K562 (cell line): ENCODE data around the gene DEPP1.

Source experiments
- CEBPZ ChIP-seq: fragments of 150-350 bp; IDR thresholded peaks from 2 replicates; pipeline ENCODE4 v1.6.1; 2014; ENCODE audit warnings: low read depth, mild to moderate bottlenecking, low read length, borderline replicate concordance
- CREB1 ChIP-seq, 2 experiments: sonication (generic) in 1 of 2; formaldehyde crosslinking in 1 of 2; IDR thresholded peaks; 2 replicates each; pipeline versions ENCODE4 v1.6.1 to v1.8.0; 2012 to 2022; ENCODE audit warnings: inconsistent platforms in 1 of 2, mild to moderate bottlenecking in 1 of 2, missing genetic modification reagents in 1 of 2, moderate library complexity in 1 of 2
- HIVEP1 ChIP-seq: fragments of 250-450 bp; sonication (Bioruptor Pico); IDR thresholded peaks from 2 replicates; pipeline ENCODE4 v1.4.0; 2020; ENCODE audit warnings: mild to moderate bottlenecking
- POLR2AphosphoS5 ChIP-seq: IDR thresholded peaks from 2 replicates; pipeline ENCODE4 v1.6.1; 2011; ENCODE audit warnings: mild to moderate bottlenecking, low read depth, low read length, moderate library complexity; ENCODE audit not compliant: control insufficient read depth, insufficient read depth
- RBM25 ChIP-seq: fragments of 200-400 bp; formaldehyde crosslinking; IDR thresholded peaks from 2 replicates; pipeline ENCODE4 v1.6.1; 2018; ENCODE audit warnings: low read length, low read depth, moderate library complexity; ENCODE audit not compliant: severe bottlenecking
- TCF3 ChIP-seq: sonication (generic); formaldehyde crosslinking; IDR thresholded peaks from 2 replicates; pipeline ENCODE4 v1.4.0; 2020; ENCODE audit warnings: mild to moderate bottlenecking, missing genetic modification reagents
- ZNF3 ChIP-seq: fragments of 250-450 bp; sonication (Bioruptor Pico); IDR thresholded peaks from 2 replicates; pipeline ENCODE4 v1.5.0; 2021; ENCODE audit warnings: mild to moderate bottlenecking, moderate library complexity

- TF ChIP-seq HIVEP1 (CRISPR knock-in tag) (no peak), CREB1 (IDR thresholded peaks at IDR 0.05) (no peak), CREB1 (CRISPR knock-in tag; IDR thresholded peaks at IDR 0.05) (no peak), ZNF3 (CRISPR knock-in tag) (no peak), TCF3 (CRISPR knock-in tag) (no peak), CEBPZ (no peak), RBM25 (no peak), POLR2AphosphoS5 (no peak)
These were observed 42.2 kb downstream of the DEPP1 start for GRCh38 chr10:44936314-44936975.
